ENCODE measurements around the gene PHF20. TPM values are rescaled to one million over a fixed set of nuclear protein-coding genes. Genes with fewer than 3 reads are reported as not detected.

The PHF20 gene
- total RNA-seq, 1 experiment from 2014 or later: 65.8 TPM

DNA sequence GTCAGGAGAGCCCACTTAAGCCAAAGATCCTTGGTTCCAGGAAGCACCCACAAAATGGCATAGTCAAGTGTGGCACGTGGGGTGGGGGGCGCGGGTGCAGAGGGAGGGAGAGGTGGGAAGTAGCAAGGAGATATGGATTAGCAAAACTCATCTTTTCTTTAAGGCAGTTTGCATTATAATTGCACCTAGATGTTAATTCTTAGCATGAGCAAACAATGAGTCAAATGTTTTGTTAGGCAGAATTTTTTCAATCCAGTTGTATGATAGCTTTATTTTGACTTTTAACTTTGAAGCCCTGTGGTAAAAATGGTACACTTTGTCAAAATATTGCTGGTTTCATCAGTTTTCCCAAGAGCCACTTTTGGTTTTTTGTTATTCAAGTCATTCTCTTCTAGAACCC is 167.4 kb downstream of the PHF20 start:
- Mint-ChIP-seq H3K27me3 (ENCODE audit: low read depth) (no peaks in the 10 kb centered on the region), H3K4me3 (no peak overlapping the region)
- POLR2A ChIA-PET: interaction anchor here (0.5 kb wide), 1 partner anchor 176 kb away, joined by 6 read pairs; no protein-coding TSS in a partner anchor

DNA sequence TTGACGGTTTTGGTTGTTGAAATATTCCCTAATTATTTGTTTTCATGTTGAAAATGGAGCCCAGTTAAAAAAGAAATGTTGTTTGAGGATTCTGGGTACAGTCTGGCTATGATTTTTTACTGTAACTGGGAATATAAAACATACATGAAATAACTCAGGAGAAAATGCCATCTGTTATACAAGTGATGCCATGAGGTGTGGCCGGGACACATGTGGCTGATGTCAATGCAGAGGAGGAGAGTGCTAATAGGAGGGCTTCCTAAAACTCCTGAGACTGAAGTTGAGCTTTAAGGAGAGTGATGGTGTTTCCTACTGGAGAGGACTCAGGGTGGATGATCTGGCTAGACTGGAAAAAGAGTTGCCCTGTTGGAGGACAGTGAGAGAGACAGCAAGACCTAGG is 169.8 kb downstream of the PHF20 start:
- TF ChIP-seq TEAD1 (CRISPR knock-in tag; IDR thresholded peaks at IDR 0.05): no peak
- TF ChIP-seq ZBTB21 (CRISPR knock-in tag; IDR thresholded peaks at IDR 0.05; ENCODE audit: borderline replicate concordance): no peak
- TF ChIP-seq FOXK1 (CRISPR knock-in tag; IDR thresholded peaks at IDR 0.05): no peak
- no peak for TF ChIP-seq IRF2 (CRISPR knock-in tag; IDR thresholded peaks at IDR 0.05; ENCODE audit: borderline replicate concordance, low read depth)
- TF ChIP-seq ZNF396 (CRISPR knock-in tag; IDR thresholded peaks at IDR 0.05; ENCODE audit: borderline replicate concordance): no peak
- TF ChIP-seq OVOL2 (CRISPR knock-in tag; IDR thresholded peaks at IDR 0.05; ENCODE audit: borderline replicate concordance): no peak
- TF ChIP-seq, protein P1, sequence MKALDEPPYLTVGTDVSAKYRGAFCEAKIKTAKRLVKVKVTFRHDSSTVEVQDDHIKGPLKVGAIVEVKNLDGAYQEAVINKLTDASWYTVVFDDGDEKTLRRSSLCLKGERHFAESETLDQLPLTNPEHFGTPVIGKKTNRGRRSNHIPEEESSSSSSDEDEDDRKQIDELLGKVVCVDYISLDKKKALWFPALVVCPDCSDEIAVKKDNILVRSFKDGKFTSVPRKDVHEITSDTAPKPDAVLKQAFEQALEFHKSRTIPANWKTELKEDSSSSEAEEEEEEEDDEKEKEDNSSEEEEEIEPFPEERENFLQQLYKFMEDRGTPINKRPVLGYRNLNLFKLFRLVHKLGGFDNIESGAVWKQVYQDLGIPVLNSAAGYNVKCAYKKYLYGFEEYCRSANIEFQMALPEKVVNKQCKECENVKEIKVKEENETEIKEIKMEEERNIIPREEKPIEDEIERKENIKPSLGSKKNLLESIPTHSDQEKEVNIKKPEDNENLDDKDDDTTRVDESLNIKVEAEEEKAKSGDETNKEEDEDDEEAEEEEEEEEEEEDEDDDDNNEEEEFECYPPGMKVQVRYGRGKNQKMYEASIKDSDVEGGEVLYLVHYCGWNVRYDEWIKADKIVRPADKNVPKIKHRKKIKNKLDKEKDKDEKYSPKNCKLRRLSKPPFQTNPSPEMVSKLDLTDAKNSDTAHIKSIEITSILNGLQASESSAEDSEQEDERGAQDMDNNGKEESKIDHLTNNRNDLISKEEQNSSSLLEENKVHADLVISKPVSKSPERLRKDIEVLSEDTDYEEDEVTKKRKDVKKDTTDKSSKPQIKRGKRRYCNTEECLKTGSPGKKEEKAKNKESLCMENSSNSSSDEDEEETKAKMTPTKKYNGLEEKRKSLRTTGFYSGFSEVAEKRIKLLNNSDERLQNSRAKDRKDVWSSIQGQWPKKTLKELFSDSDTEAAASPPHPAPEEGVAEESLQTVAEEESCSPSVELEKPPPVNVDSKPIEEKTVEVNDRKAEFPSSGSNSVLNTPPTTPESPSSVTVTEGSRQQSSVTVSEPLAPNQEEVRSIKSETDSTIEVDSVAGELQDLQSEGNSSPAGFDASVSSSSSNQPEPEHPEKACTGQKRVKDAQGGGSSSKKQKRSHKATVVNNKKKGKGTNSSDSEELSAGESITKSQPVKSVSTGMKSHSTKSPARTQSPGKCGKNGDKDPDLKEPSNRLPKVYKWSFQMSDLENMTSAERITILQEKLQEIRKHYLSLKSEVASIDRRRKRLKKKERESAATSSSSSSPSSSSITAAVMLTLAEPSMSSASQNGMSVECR (CRISPR knock-in tag; IDR thresholded peaks at IDR 0.05; ENCODE audit: borderline replicate concordance): no peak
- TF ChIP-seq SMAD4 (CRISPR knock-in tag; IDR thresholded peaks at IDR 0.05): no peak
- TF ChIP-seq, protein P2, sequence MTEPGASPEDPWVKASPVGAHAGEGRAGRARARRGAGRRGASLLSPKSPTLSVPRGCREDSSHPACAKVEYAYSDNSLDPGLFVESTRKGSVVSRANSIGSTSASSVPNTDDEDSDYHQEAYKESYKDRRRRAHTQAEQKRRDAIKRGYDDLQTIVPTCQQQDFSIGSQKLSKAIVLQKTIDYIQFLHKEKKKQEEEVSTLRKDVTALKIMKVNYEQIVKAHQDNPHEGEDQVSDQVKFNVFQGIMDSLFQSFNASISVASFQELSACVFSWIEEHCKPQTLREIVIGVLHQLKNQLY (CRISPR knock-in tag; IDR thresholded peaks at IDR 0.05): no peak
- no peak for TF ChIP-seq ZNF138 (CRISPR knock-in tag; conservative IDR thresholded peaks at IDR 0.05)
- TF ChIP-seq ETV6 (CRISPR knock-in tag; IDR thresholded peaks at IDR 0.05): no peak
- no peak for TF ChIP-seq JAZF1 (CRISPR knock-in tag; IDR thresholded peaks at IDR 0.05)
- TF ChIP-seq ZNF232 (CRISPR knock-in tag; IDR thresholded peaks at IDR 0.05): no peak
- no peak for TF ChIP-seq ESRRA (CRISPR knock-in tag; IDR thresholded peaks at IDR 0.05; ENCODE audit: borderline replicate concordance)
- TF ChIP-seq FOXP1 (CRISPR knock-in tag; IDR thresholded peaks at IDR 0.05; ENCODE audit: borderline replicate concordance): no peak
- ATAC-seq (no peak), DNase-seq (ENCODE audit: low spot score) (no peak)
- Mint-ChIP-seq H3K27me3 (ENCODE audit: low read depth) (no peaks in the 10 kb centered on the region), H3K4me3 (no peak overlapping the region), H3K36me3 (peaks cover 42% of the 10 kb centered on the region), H3K9me3 (no peaks in the 10 kb centered on the region), H3K4me1 (peaks cover 11% of the 10 kb centered on the region), H3K27ac (no peak overlapping the region)
- POLR2A ChIA-PET: no interaction called here
- CTCF ChIA-PET: no interaction called here

More for the DNA sequence above, 167.4 kb downstream of the PHF20 start:
- DNase-seq (ENCODE audit: low spot score): no peak
- CTCF ChIA-PET: interaction anchor here (1.1 to 1.7 kb wide), 2 partner anchors 8 to 15 kb away, joined by 3 to 10 read pairs; partner anchors contain the start of gene SCAND1
- no peaks in the 10 kb centered on the region for H3K9me3 Mint-ChIP-seq
- H3K36me3 Mint-ChIP-seq: peaks cover 41% of the 10 kb centered on the region
- peaks cover 19% of the 10 kb centered on the region for H3K4me1 Mint-ChIP-seq
- ATAC-seq: no peak
- TF ChIP-seq, protein P3, sequence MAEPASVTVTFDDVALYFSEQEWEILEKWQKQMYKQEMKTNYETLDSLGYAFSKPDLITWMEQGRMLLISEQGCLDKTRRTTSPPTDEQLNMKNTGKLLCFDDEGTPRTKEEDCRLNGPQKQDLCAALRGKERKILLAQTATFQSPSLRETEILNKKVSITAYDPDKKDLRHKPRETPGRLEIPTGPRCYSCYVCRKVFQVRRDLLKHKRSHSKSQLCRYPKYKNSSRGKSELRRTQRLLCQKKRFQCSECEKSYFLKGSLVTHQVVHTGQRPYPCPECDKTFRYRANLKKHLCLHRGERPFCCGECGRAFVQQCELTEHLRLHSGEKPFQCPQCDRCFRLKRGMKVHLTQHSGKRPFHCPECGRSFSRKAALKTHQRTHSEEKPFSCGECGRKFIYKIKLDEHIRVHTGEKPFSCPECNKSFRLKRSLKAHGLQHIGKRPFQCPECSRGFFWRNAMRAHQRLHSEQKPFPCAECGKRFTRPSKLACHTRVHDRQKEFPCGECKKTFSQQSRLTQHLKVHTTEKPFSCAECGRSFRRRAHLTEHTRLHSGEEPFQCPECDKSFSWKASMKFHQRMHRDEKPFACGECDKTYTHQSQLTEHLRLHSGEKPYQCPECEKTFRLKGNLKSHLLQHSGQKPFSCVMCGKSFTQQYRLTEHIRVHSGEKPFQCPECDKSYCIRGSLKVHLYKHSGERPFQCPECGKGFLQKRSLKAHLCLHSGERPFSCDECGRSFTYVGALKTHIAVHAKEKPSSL (CRISPR knock-in tag; conservative IDR thresholded peaks at IDR 0.05): no peak
- TF ChIP-seq KAT7 (CRISPR knock-in tag; IDR thresholded peaks at IDR 0.05; ENCODE audit: borderline replicate concordance) (no peak), ZNF423 (CRISPR knock-in tag; IDR thresholded peaks at IDR 0.05) (no peak), SMAD4 (CRISPR knock-in tag; IDR thresholded peaks at IDR 0.05) (no peak), GRHL2 (CRISPR knock-in tag; IDR thresholded peaks at IDR 0.05; ENCODE audit: insufficient replicate concordance, severe bottlenecking) (no peak)
- H3K27ac Mint-ChIP-seq: no peak overlapping the region
